ENCODE results near the gene HNRNPLL.

HNRNPLL gene

GRCh38 chr2:38583994-38584393, 18.7 kb downstream of the HNRNPLL start:
- TF ChIP-seq CTCF (conservative IDR thresholded peaks at IDR 0.05; ENCODE audit: control insufficient read depth, insufficient read depth, low read depth, low read length): no peak
- no peak for DNase-seq (ENCODE audit: low read depth)
- no peak overlapping the region for H3K4me3 ChIP-seq (ENCODE audit: control insufficient read depth, low read depth, low read length)

- no peak overlapping the region for H3K4me3 ChIP-seq (ENCODE audit: control insufficient read depth, low read depth, low read length)
- no peak for TF ChIP-seq CTCF (conservative IDR thresholded peaks at IDR 0.05; ENCODE audit: control insufficient read depth, insufficient read depth, low read depth, low read length)
- no peak for DNase-seq (ENCODE audit: low read depth)
Measured at GRCh38 chr2:38583524-38583923, 19.2 kb downstream of the HNRNPLL start.

- peak; percentile 62 for TF ChIP-seq CTCF (conservative IDR thresholded peaks at IDR 0.05; ENCODE audit: control insufficient read depth, insufficient read depth, low read depth, low read length)
- DNase-seq (ENCODE audit: low read depth): peak; percentile 87
- H3K4me3 ChIP-seq (ENCODE audit: control insufficient read depth, low read depth, low read length): no peak overlapping the region
Measured at GRCh38 chr2:38581193-38582147, 21.3 kb downstream of the HNRNPLL start.

- TF ChIP-seq CTCF (conservative IDR thresholded peaks at IDR 0.05; ENCODE audit: control insufficient read depth, insufficient read depth, low read depth, low read length): no peak
- H3K4me3 ChIP-seq (ENCODE audit: control insufficient read depth, low read depth, low read length): no peak overlapping the region
- no peak for DNase-seq (ENCODE audit: low read depth)
Measured at GRCh38 chr2:38580115-38580636, 22.6 kb downstream of the HNRNPLL start.

GRCh38 chr2:38578832-38579231, 23.9 kb downstream of the HNRNPLL start:
- DNase-seq (ENCODE audit: low read depth): no peak
- H3K4me3 ChIP-seq (ENCODE audit: control insufficient read depth, low read depth, low read length): no peak overlapping the region
- TF ChIP-seq CTCF (conservative IDR thresholded peaks at IDR 0.05; ENCODE audit: control insufficient read depth, insufficient read depth, low read depth, low read length): no peak

GRCh38 chr2:38574278-38574677, 28.4 kb downstream of the HNRNPLL start:
- no peak overlapping the region for H3K4me3 ChIP-seq (ENCODE audit: control insufficient read depth, low read depth, low read length)
- TF ChIP-seq CTCF (conservative IDR thresholded peaks at IDR 0.05; ENCODE audit: control insufficient read depth, insufficient read depth, low read depth, low read length): no peak
- no peak for DNase-seq (ENCODE audit: low read depth)

Data from fibroblast of mammary gland (primary cell).